ENCODE data around the gene RNF44.

DNA sequence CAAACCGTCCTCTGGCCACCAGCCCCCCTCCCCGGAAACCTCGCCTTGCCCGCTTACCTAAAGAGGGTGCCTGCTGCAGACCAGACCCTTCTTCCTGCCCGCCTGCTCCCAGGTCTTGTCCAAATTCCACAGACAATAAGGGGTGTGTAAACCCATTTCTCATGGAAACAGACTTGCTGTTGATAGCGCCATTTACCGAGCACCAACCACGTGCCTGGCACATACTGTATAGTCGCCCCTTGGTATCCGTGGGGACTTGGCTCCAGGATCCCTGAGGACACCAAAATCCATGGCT, 37.0 kb upstream of the RNF44 start:
- no peak for TF ChIP-seq EZH2 (IDR thresholded peaks at IDR 0.05)
- TF ChIP-seq POLR2AphosphoS5 (IDR thresholded peaks at IDR 0.05; ENCODE audit: borderline replicate concordance, low read depth, low read length) = no peak
- no peak for TF ChIP-seq FOXP2 (optimal IDR thresholded peaks at IDR 0.05; ENCODE audit: control extremely low read depth, extremely low read length, insufficient read depth)

Measured in SK-N-MC (cell line).